Cortex of kidney (tissue), 1 donor: ENCODE data around the gene SF3B4.
"Not testable (repeated sequence)": the region's sequence is repeated elsewhere in the genome, so short reads cannot be mapped to it uniquely, and the experiment has no call there.

Experiments used
- DNase-seq: peaks from one replicate; lab custom pipeline; 2025; lab: John Stamatoyannopoulos, UW

Gene SF3B4

GRCh38 chr1:149887456-149888246 is 40.0 kb downstream of the SF3B4 start:
- no peak for DNase-seq

- not testable (repeated sequence) for DNase-seq
Observed at GRCh38 chr1:149887196-149887455, 40.5 kb downstream of the SF3B4 start.

GRCh38 chr1:149886396-149887195 is 41.0 kb downstream of the SF3B4 start:
- no peak for DNase-seq

- not testable (repeated sequence) for DNase-seq
Observed at GRCh38 chr1:149886121-149886395, 41.5 kb downstream of the SF3B4 start.

- DNase-seq: no peak
Observed at GRCh38 chr1:149885339-149886120, 42.1 kb downstream of the SF3B4 start.

GRCh38 chr1:149884433-149885338 is 42.9 kb downstream of the SF3B4 start:
- DNase-seq: no peak

GRCh38 chr1:149883598-149884247 is 43.9 kb downstream of the SF3B4 start:
- no peak for DNase-seq

GRCh38 chr1:149881876-149882275 is 45.7 kb downstream of the SF3B4 start:
- no peak for DNase-seq

- no peak for DNase-seq
Observed at GRCh38 chr1:149879556-149879955, 48.0 kb downstream of the SF3B4 start.

- no peak for DNase-seq
Observed at GRCh38 chr1:149877211-149877946, 50.2 kb downstream of the SF3B4 start.
